K562 (cell line): ENCODE results near the gene LSM11. TPM values are rescaled to one million over a fixed set of nuclear protein-coding genes. Genes with fewer than 3 reads are reported as not detected.

Source experiments
- ARID3A ChIP-seq: IDR thresholded peaks from 2 replicates; pipeline ENCODE4 v1.6.1; 2012; ENCODE audit warnings: low read depth, low read length, improper control_type of control experiment, borderline replicate concordance
- CBX1 ChIP-seq: sonication (generic); IDR thresholded peaks from 2 replicates; pipeline ENCODE4 v1.6.1; 2016; ENCODE audit warnings: antibody characterized with exemption, low read depth, mild to moderate bottlenecking
- CREBBP ChIP-seq: IDR thresholded peaks from one replicate; pipeline ENCODE4 v1.6.1; 2012; ENCODE audit warnings: low read depth, mild to moderate bottlenecking, control low read depth, inconsistent platforms, low read length
- CREM ChIP-seq: IDR thresholded peaks from 2 replicates; pipeline ENCODE4 v1.6.1; 2014; ENCODE audit warnings: antibody characterized with exemption, low read depth
- FIP1L1 ChIP-seq: fragments of 200-400 bp; formaldehyde crosslinking; IDR thresholded peaks from 2 replicates; pipeline ENCODE4 v1.6.1; 2018; ENCODE audit warnings: mild to moderate bottlenecking, low read depth, low read length; ENCODE audit not compliant: poor library complexity, severe bottlenecking
- ILK ChIP-seq: fragments of 450-650 bp; IDR thresholded peaks from 2 replicates; pipeline ENCODE4 v1.6.1; 2016; ENCODE audit warnings: missing genetic modification characterization, low read depth, mild to moderate bottlenecking, missing compliant biosample characterization, moderate library complexity, borderline replicate concordance
- JUN ChIP-seq, 2 experiments: sonication (generic) in 1 of 2; formaldehyde crosslinking in 1 of 2; IDR thresholded peaks; 2 replicates each; pipeline versions ENCODE4 v1.6.1 to v1.8.0; 2012 to 2022; ENCODE audit warnings: borderline replicate concordance in 2 of 2, mild to moderate bottlenecking in 2 of 2, improper control_type of control experiment in 1 of 2, low read depth in 1 of 2, low read length in 1 of 2, missing genetic modification reagents in 1 of 2
- MECOM ChIP-seq: fragments of 250-450 bp; sonication (Bioruptor Pico); IDR thresholded peaks from 2 replicates; pipeline ENCODE4 v1.8.0; 2022; ENCODE audit warnings: inconsistent platforms
- MITF ChIP-seq: IDR thresholded peaks from 2 replicates; pipeline ENCODE4 v1.6.1; 2014; ENCODE audit warnings: antibody characterized with exemption
- PTRF ChIP-seq: fragments of 450-650 bp; IDR thresholded peaks from 2 replicates; pipeline ENCODE4 v1.6.1; 2016; ENCODE audit warnings: mild to moderate bottlenecking, missing genetic modification characterization, missing compliant biosample characterization
- PTTG1 ChIP-seq: fragments of 450-650 bp; IDR thresholded peaks from 2 replicates; pipeline ENCODE4 v1.6.1; 2016; ENCODE audit warnings: low read depth, mild to moderate bottlenecking, missing genetic modification characterization, missing compliant biosample characterization
- SRSF3 ChIP-seq: fragments of 200-400 bp; formaldehyde crosslinking; IDR thresholded peaks from 2 replicates; pipeline ENCODE4 v1.6.1; 2016; ENCODE audit warnings: mild to moderate bottlenecking, low read length, moderate library complexity; ENCODE audit not compliant: insufficient read depth
- STAG1 ChIP-seq: sonication (generic); formaldehyde crosslinking; IDR thresholded peaks from 2 replicates; pipeline ENCODE4 v1.5.0; 2020; ENCODE audit warnings: missing genetic modification reagents, borderline replicate concordance
- ZBTB11 ChIP-seq, 3 experiments: fragments of 200-800 bp in 1 of 3; fragments of 250-450 bp in 1 of 3; fragments of 450-650 bp in 1 of 3; sonication (Bioruptor Pico) in 1 of 3; sonication (Bioruptor generic) in 1 of 3; formaldehyde crosslinking in 1 of 3; IDR thresholded peaks; 2 replicates each; pipeline versions ENCODE4 v1.6.1 to v1.8.0; 2016 to 2022; ENCODE audit warnings: mild to moderate bottlenecking in 2 of 3, missing genetic modification characterization in 2 of 3, missing compliant biosample characterization in 1 of 3, moderate library complexity in 1 of 3
- ZNF124 ChIP-seq: sonication (generic); formaldehyde crosslinking; IDR thresholded peaks from 2 replicates; pipeline ENCODE4 v1.8.1; 2022; ENCODE audit warnings: missing genetic modification reagents
- ZNF324 ChIP-seq: fragments of 250-450 bp; sonication (Bioruptor Pico); IDR thresholded peaks from 2 replicates; pipeline ENCODE4 v1.4.0; 2020; ENCODE audit warnings: mild to moderate bottlenecking
- ZNF384 ChIP-seq: IDR thresholded peaks from 2 replicates; pipeline ENCODE4 v1.6.1; 2012; ENCODE audit warnings: low read depth, low read length, improper control_type of control experiment
- ZNF740 ChIP-seq, 3 experiments: fragments of 200-800 bp in 1 of 3; sonication (Bioruptor generic) in 1 of 3; sonication (generic) in 1 of 3; formaldehyde crosslinking in 1 of 3; IDR thresholded peaks; 2 replicates each; pipeline versions ENCODE4 v1.6.1 to v1.8.0; 2016 to 2022; ENCODE audit warnings: mild to moderate bottlenecking in 2 of 3, missing compliant biosample characterization in 2 of 3, missing genetic modification characterization in 2 of 3, missing genetic modification reagents in 1 of 3
- polyA plus RNA-seq, 8 experiments: library from polyadenylated mRNA; depleted of rRNA in 4 of 8; stranded (reverse) in 5 of 8; unstranded in 3 of 8; fragments of >200 nt; fragmentation: Nextera tagmentation in 2 of 8; fragmentation: Illumina TruSeq in 1 of 8; extraction: Ambion mirVana in 2 of 8; extraction: Trizol in 1 of 8; gene quantifications; 2 replicates each; pipeline versions ENCODE4 v1.2.1 to v1.2.3, GENCODE V29; 2011 to 2014; ENCODE audit warnings: inconsistent platforms in 1 of 8, missing spikeins in 1 of 8
- total RNA-seq, 7 experiments: library from RNA; depleted of rRNA in 6 of 7; stranded (reverse); fragments of >200 nt in 6 of 7; fragmentation: Illumina TruSeq in 2 of 7; extraction: Trizol in 2 of 7; gene quantifications; 2 replicates each; pipeline versions ENCODE4 v1.2.1 to v1.2.3, GENCODE V29; 2011 to 2021; ENCODE audit warnings: low replicate concordance in 1 of 7

The LSM11 gene
- total and polyA plus RNA-seq, 9 of the 15 experiments (the other 6 are each of a cell fraction or from before 2014, with no cell fraction given), result 1.8 to 9.4 (median 4.7) TPM

- no peak for TF ChIP-seq FIP1L1
- TF ChIP-seq ZNF384, result peak; percentile 77
- TF ChIP-seq ZBTB11 (CRISPR knock-in tag; IDR thresholded peaks at IDR 0.05), result peak in 1 of 3 experiments; percentile 89; a peak in 2 of 6 replicates
- no peak for TF ChIP-seq STAG1
- TF ChIP-seq ZNF324 (CRISPR knock-in tag), result no peak
- TF ChIP-seq PTRF, result no peak
- no peak for TF ChIP-seq PTTG1
- TF ChIP-seq ZNF740 (CRISPR knock-in tag; IDR thresholded peaks at IDR 0.05), result no peak
- no peak for TF ChIP-seq ZNF740 (tag; IDR thresholded peaks at IDR 0.05)
- TF ChIP-seq ZNF124 (CRISPR knock-in tag), result no peak
- TF ChIP-seq CBX1, result no peak
- TF ChIP-seq SRSF3, result no peak
- no peak for TF ChIP-seq CREBBP
- no peak for TF ChIP-seq MECOM (CRISPR knock-in tag)
- TF ChIP-seq ILK (tag), result no peak
- TF ChIP-seq ARID3A, result no peak
- TF ChIP-seq MITF, result no peak
- TF ChIP-seq CREM, result peak; percentile 33; the same call in 1 of the 2 replicates
- no peak for TF ChIP-seq JUN (IDR thresholded peaks at IDR 0.05; ENCODE audit: borderline replicate concordance, low read depth, low read length)
- TF ChIP-seq JUN (CRISPR knock-in tag; IDR thresholded peaks at IDR 0.05; ENCODE audit: borderline replicate concordance), result no peak
These were observed 12.0 kb upstream of the LSM11 start, which contains the start of gene THG1L (continued) for GRCh38 chr5:157731272-157732129.
